ENCODE data around the gene UPK2.

The UPK2 gene

GRCh38 chr11:118918128-118918685 lies 37.9 kb upstream of the UPK2 start:
- peak; percentile 85 for DNase-seq

GRCh38 chr11:118918686-118919280 lies 37.3 kb upstream of the UPK2 start:
- DNase-seq: peak; percentile 45

GRCh38 chr11:118921121-118921928 lies 34.8 kb upstream of the UPK2 start:
- DNase-seq: peak; percentile 48

- peak; percentile 63 for DNase-seq
Measured at GRCh38 chr11:118921929-118922744, 34.0 kb upstream of the UPK2 start.

- DNase-seq: no peak
Measured at GRCh38 chr11:118922745-118923627, 33.1 kb upstream of the UPK2 start.

GRCh38 chr11:118923721-118924587 lies 32.1 kb upstream of the UPK2 start:
- DNase-seq: no peak

- DNase-seq: peak; percentile 77
Measured at GRCh38 chr11:118924591-118925585, 31.2 kb upstream of the UPK2 start.

- DNase-seq: peak; percentile 13
Measured at GRCh38 chr11:118927554-118928100, 28.5 kb upstream of the UPK2 start.

GRCh38 chr11:118928101-118928869 lies 27.8 kb upstream of the UPK2 start:
- DNase-seq: peak; percentile 95

GRCh38 chr11:118928870-118929500 lies 27.1 kb upstream of the UPK2 start:
- DNase-seq: peak; percentile 93

GRCh38 chr11:118929501-118930093 lies 26.5 kb upstream of the UPK2 start:
- peak; percentile 95 for DNase-seq

- DNase-seq: peak; percentile 86
Measured at GRCh38 chr11:118930094-118930712, 25.9 kb upstream of the UPK2 start.

GRCh38 chr11:118931571-118931970 lies 24.5 kb upstream of the UPK2 start:
- no peak for DNase-seq

GRCh38 chr11:118933486-118933885 lies 22.6 kb upstream of the UPK2 start:
- DNase-seq: peak; percentile 73

- no peak for DNase-seq
Measured at GRCh38 chr11:118935376-118935775, 20.7 kb upstream of the UPK2 start.

- DNase-seq: no peak
Measured at GRCh38 chr11:118938491-118939403, 17.4 kb upstream of the UPK2 start.
